ENCODE measurements around the gene ADAMTS9.
A peak's percentile ranks its signal among the peaks of the same experiment; 100 is the strongest.

ADAMTS9 gene

DNA sequence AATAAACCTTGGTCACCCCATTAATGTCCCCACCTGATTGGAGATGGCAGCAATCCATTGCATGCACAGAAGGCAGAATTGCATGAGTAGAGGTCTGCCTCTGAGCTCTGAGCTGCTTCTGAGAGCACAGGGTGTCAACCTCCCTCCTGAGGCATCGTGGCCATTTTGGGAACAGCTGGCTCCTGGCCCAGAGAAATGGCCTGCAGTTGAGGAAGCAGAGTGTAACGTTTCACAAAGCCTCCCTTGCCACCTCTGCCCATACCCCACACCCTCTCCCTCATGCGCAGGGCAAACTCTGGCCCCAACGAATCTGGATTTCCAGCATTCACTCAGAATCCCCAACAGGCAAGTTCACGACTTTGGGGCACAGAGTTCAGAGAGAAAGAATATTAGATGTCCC is 198.9 kb downstream of the ADAMTS9 start:
- DNase-seq (ENCODE audit: low read depth), result no peak

DNA sequence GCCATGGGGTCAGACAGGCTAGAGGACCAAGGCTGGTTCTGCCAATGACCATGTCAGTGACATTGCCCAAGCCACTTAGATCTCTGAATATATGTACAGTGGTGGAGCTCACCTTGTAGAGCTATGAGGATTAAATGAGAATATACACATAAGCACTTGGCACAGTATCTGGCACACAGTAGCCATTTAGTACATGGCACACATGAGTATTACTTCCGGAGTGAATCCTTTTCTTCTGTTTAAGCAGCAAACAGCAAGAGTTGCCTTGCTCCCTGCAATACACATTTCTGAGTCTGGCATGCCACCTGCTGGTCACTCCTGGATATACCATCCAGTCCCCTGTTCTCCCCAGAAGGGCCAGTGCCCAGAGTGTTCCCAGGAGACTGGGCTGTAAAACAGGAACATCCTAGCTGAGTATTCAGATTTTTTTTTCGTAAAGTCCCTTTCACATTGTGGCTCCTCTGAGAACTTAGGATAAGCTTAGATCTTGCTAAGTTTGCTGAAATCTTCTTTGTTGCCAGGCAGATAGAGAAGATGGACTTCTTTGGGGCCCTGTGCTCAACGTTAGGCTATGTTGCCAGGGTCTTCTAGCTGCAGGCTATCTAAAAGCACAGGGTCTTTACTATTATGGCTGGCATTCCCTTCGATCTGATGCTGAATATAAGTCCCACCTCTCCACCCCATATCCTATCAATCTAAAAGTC is 203.4 kb downstream of the ADAMTS9 start:
- peak; percentile 76 for DNase-seq (ENCODE audit: low read depth)

DNA sequence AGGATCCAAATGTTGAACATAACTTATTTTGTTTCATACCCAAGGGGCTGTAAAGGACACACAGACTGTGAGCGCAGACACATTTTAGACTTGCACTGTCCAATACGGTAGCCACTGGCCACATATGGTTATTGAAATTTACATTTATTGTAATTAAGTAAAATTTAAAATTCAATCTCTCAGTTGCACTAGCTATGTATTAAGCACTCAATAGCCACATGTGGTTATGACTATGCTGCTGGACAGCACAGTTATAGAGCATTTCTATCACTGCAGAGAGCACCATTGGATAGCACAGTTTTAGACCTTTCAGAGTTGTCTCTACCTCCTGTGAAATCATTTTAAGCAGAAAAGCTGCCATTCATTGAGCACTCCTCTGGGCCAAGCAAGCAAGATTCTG is 204.3 kb downstream of the ADAMTS9 start:
- DNase-seq (ENCODE audit: low read depth), result no peak

DNA sequence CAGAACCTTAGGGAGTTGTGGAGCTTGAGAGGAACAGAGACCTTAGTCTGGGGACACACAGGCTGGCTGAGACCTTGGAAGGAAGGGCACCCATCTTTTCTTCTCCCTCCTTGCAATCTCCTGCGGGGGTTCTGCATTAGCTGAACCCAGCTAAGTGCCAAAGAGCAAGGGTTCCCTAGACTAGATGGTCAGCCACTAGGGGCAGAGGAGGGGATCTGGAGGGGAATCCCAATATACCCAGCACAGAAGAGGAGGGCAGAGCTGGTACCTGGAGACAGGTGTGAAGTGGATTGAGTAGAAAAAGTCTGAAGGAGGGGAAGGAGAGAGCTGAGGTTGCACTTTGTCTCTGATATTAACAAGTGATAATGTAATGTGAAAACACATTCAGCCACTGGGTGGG is 212.8 kb downstream of the ADAMTS9 start:
- DNase-seq (ENCODE audit: low read depth), result no peak

DNA sequence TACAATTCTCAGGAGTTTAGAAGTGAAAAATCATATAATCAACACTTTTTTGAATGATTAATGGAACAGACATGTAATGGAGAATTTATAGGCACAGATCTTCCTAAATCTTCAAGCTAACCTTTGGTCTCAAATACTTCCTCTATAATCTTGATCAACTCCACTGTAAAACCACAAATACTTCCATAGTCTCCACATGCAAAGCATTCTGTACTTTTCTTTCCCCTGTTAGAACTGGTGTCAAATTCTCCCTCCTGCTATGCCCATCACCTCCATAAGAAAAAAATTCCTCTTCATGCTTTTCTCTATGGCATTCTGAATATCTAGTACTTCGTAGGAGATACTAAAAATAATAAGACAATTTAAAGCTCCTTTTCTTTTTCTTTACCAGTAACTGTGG is 214.3 kb downstream of the ADAMTS9 start:
- no peak for DNase-seq (ENCODE audit: low read depth)

DNA sequence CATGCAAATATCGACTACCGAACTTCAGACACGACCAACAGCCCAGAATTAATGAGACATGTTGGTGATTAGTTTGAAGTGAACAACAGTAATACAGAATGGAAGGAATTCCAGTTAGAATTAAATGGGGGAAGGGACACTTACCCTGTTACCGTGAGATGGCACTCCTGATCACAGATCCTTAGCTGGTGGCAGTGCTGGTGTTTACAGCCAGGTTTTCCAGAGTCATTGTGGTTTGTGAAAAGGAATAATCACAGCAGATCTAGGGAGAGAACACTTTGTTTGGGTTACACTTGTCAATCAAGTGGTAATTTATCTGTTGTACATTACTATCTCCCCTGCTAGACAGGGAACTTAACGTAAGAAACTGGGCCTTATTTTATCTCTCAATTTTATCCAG is 217.4 kb downstream of the ADAMTS9 start:
- DNase-seq (ENCODE audit: low read depth), result no peak

DNA sequence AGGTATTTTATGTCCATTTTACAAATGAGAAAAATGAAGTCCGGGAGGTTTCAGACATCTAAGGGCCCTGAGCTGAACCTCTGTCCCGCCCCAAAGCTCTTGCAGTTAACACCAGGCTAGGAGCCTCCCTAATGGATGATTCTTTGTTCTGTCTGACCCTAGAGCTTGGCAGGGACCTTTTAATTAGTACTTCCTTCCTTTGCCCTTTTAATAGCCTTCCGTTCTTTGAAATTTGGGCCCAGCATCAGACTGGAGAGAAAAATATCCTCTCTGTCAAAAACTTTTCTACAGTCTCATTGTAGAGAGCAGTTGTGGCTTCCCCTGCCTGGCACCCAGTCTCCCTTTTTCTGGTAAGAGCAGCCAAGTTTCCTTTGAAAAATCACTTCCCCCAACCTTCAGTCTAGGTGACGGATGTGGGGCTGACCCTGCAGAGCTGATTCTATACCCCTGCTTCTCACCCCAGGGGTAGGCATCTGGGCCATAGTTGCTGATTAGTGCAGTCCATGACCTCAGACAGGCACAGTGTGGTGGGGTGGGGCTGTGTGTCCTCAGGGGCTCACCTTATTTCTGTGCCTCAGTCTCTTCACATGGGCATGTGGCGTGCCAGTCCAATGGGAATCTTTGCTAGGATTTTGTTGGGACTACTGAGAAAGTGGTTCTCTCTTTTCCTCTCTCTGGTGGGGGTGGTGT is 220.4 kb downstream of the ADAMTS9 start:
- DNase-seq (ENCODE audit: low read depth), result no peak
